OCI-LY1 (cell line): Measurements from ENCODE around the gene HSF4.

ENCODE experiments used
- CTCF ChIP-seq: fragments of 200-600 bp; sonication (generic), shearing (Covaris generic); IDR thresholded peaks from 2 replicates; pipeline ENCODE4 v1.5.1; 2017; ENCODE audit warnings: mild to moderate bottlenecking, antibody characterized with exemption, low read length, moderate library complexity, mixed read lengths
- EZH2 ChIP-seq: fragments of 200-600 bp; sonication (generic), shearing (Covaris generic); IDR thresholded peaks from 2 replicates; pipeline ENCODE4 v1.8.0; 2017; ENCODE audit warnings: borderline replicate concordance, mixed run types, mild to moderate bottlenecking, antibody characterized with exemption, low read length, moderate library complexity, mixed read lengths

GRCh38 chr16:67206129-67206837 is 41.7 kb downstream of the HSF4 start:
- TF ChIP-seq EZH2 (no peak), CTCF (no peak)
